H1 (cell line): ENCODE results near the gene RRBP1. TPM values are rescaled to one million over a fixed set of nuclear protein-coding genes. Genes with fewer than 3 reads are reported as not detected.

Experiments used
- KDM5A ChIP-seq: fragments of 200-600 bp; IDR thresholded peaks from 2 replicates; pipeline ENCODE4 v1.7.1; 2012; ENCODE audit warnings: mild to moderate bottlenecking, low read length, inconsistent platforms, mixed read lengths
- MAFK ChIP-seq: IDR thresholded peaks from 2 replicates; pipeline ENCODE4 v1.6.1; 2012; ENCODE audit warnings: low read depth, mild to moderate bottlenecking, improper control_type of control experiment, low read length
- POLR2A ChIP-seq, 2 experiments: IDR thresholded peaks; 1 replicate in 1 of 2; 2 replicates in 1 of 2; pipeline ENCODE4 v1.6.1; 2011; ENCODE audit warnings: low read depth in 2 of 2, low read length in 2 of 2, mild to moderate bottlenecking in 2 of 2; ENCODE audit errors: control extremely low read depth in 1 of 2
- polyA plus RNA-seq, 7 experiments: library from polyadenylated mRNA; depleted of rRNA in 3 of 7; stranded (reverse) in 5 of 7; unstranded in 2 of 7; fragments of >200 nt in 5 of 7; fragments of 200-250 nt in 2 of 7; gene quantifications; 1 replicate in 5 of 7; 2 replicates in 1 of 7; 4 replicates in 1 of 7; pipeline versions ENCODE4 v1.2.1 to v1.2.3, GENCODE V29; 2011 to 2013; ENCODE audit warnings: missing spikeins in 2 of 7, mixed read lengths in 2 of 7
- total RNA-seq: library from RNA; stranded (reverse); fragmentation: NEBNext Ultra II Directional; extraction: Animal tissue kit (Norgen Biotek cat#: 25700); gene quantifications from 2 replicates; pipeline ENCODE4 v1.2.1, GENCODE V29; 2021
- TF ChIP-seq, protein P1 (sequence below): IDR thresholded peaks from 2 replicates; pipeline ENCODE4 v1.6.1; 2012; ENCODE audit warnings: inconsistent platforms

RRBP1 gene
- total and polyA plus RNA-seq, 2 of the 8 experiments (the other 6 are each of a cell fraction or from before 2014, with no cell fraction given) = 15.9 to 157 TPM

- TF ChIP-seq MAFK (no peak), KDM5A (no peak), POLR2A (IDR thresholded peaks at IDR 0.05; ENCODE audit: control extremely low read depth in 1 of 2, low read depth in 2 of 2, low read length in 2 of 2) (no peak)
- TF ChIP-seq, protein P1, sequence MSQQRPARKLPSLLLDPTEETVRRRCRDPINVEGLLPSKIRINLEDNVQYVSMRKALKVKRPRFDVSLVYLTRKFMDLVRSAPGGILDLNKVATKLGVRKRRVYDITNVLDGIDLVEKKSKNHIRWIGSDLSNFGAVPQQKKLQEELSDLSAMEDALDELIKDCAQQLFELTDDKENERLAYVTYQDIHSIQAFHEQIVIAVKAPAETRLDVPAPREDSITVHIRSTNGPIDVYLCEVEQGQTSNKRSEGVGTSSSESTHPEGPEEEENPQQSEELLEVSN = no peak
These were observed 61.4 kb downstream of the RRBP1 start (continued) for GRCh38 chr20:17620371-17621228.
